Loucy (cell line): ENCODE results near the gene RPL19.

ENCODE experiments used
- H2AFZ ChIP-seq: fragments of 200-600 bp; sonication (generic); 2 replicates; pipeline ENCODE4 v1.6.0; 2016; ENCODE audit warnings: antibody characterized with exemption, mild to moderate bottlenecking, low read length, moderate library complexity
- H3F3A ChIP-seq: fragments of 200-600 bp; 2 replicates; pipeline ENCODE4 v1.6.0; 2016; ENCODE audit warnings: antibody characterized with exemption, low read depth, mild to moderate bottlenecking
- H3K27me3 ChIP-seq: fragments of 200-600 bp; sonication (generic); 2 replicates; pipeline ENCODE4 v1.6.1; 2014; ENCODE audit warnings: low read length, mild to moderate bottlenecking; ENCODE audit not compliant: insufficient read depth, poor library complexity, severe bottlenecking
- H3K36me3 ChIP-seq: fragments of 200-600 bp; sonication (generic); 2 replicates; pipeline ENCODE4 v1.6.1; 2016; ENCODE audit warnings: low read length; ENCODE audit not compliant: insufficient read depth
- H3K4me1 ChIP-seq: fragments of 200-600 bp; sonication (generic); 2 replicates; pipeline ENCODE4 v1.5.1; 2014; ENCODE audit warnings: low read length, mild to moderate bottlenecking; ENCODE audit not compliant: insufficient read depth, poor library complexity, severe bottlenecking
- H3K4me2 ChIP-seq: fragments of 200-600 bp; sonication (generic); 2 replicates; pipeline ENCODE4 v1.6.0; 2014; ENCODE audit warnings: antibody characterized with exemption, low read length, low read depth, mild to moderate bottlenecking; ENCODE audit not compliant: poor library complexity, severe bottlenecking
- H3K4me3 ChIP-seq: fragments of 200-600 bp; sonication (generic); 2 replicates; pipeline ENCODE4 v1.5.1; 2014; ENCODE audit warnings: low read length, mild to moderate bottlenecking, mixed read lengths; ENCODE audit not compliant: poor library complexity, severe bottlenecking
- H3K79me2 ChIP-seq: fragments of 200-600 bp; sonication (generic); 2 replicates; pipeline ENCODE4 v1.6.1; 2014; ENCODE audit warnings: low read length; ENCODE audit not compliant: insufficient read depth
- H3K9ac ChIP-seq: fragments of 200-600 bp; sonication (generic); 2 replicates; pipeline ENCODE4 v1.6.0; 2014; ENCODE audit warnings: mild to moderate bottlenecking, low read depth, low read length, moderate library complexity; ENCODE audit not compliant: poor library complexity, severe bottlenecking
- H3K9me2 ChIP-seq: fragments of 200-600 bp; sonication (generic); replicated peaks from 2 replicates; pipeline ENCODE4 v1.6.1; 2016; ENCODE audit warnings: low read depth, low read length, mixed read lengths
- H3K9me3 ChIP-seq: fragments of 200-600 bp; sonication (generic); 2 replicates; pipeline ENCODE4 v1.6.1; 2014; ENCODE audit warnings: mild to moderate bottlenecking, antibody characterized with exemption, low read length, low read depth; ENCODE audit not compliant: insufficient read depth
- H4K20me1 ChIP-seq: fragments of 200-600 bp; sonication (generic); 2 replicates; pipeline ENCODE4 v1.6.0; 2014; ENCODE audit warnings: antibody characterized with exemption, low read length, mild to moderate bottlenecking; ENCODE audit not compliant: insufficient read depth, poor library complexity, severe bottlenecking
- CTCF ChIP-seq: fragments of 200-600 bp; sonication (generic); conservative IDR thresholded peaks from 2 replicates; pipeline ENCODE4 v1.5.1; 2014; ENCODE audit warnings: mild to moderate bottlenecking, antibody characterized with exemption, low read length
- EZH2phosphoT487 ChIP-seq: fragments of 200-600 bp; IDR thresholded peaks from 2 replicates; pipeline ENCODE4 v1.6.1; 2018; ENCODE audit warnings: antibody characterized with exemption, mild to moderate bottlenecking, moderate library complexity, borderline replicate concordance

Gene RPL19

DNA sequence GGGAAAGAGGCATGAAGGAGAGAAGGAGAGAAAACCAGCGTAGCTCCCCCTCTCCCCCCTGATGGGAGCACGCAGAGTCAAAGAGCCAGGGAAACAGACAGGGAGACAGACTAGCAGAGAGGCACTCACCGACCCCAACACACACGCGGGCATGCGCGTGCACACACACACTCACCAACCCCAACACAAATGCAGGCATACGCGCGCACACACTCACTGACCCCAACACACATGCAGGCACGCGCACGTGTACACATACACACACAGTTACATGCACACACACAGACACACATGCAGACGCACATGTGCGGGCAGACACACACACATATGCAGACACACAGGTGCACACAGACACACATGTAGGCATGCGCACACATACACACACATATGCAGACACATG lies 7.2 kb upstream of the RPL19 start:
- TF ChIP-seq CTCF (no peak), EZH2phosphoT487 (no peak)
- Histone ChIP-seq H3K9ac (peak overlapping the region; percentile 3), H3K36me3 (peaks cover 31% of the 10 kb centered on the region; the same call in 1 of the 2 replicates), H3K9me2 (no peaks in the 10 kb centered on the region), H3K27me3 (no peaks in the 10 kb centered on the region), H3K4me1 (peaks cover 36% of the 10 kb centered on the region), H3K9me3 (no peaks in the 10 kb centered on the region), H3K4me3 (peak overlapping the region; percentile 95), H4K20me1 (peaks cover 42% of the 10 kb centered on the region), H3K79me2 (peaks cover 54% of the 10 kb centered on the region), H3F3A (no peaks in the 10 kb centered on the region), H2AFZ (no peak overlapping the region), H3K4me2 (peak overlapping the region; percentile 97)

DNA sequence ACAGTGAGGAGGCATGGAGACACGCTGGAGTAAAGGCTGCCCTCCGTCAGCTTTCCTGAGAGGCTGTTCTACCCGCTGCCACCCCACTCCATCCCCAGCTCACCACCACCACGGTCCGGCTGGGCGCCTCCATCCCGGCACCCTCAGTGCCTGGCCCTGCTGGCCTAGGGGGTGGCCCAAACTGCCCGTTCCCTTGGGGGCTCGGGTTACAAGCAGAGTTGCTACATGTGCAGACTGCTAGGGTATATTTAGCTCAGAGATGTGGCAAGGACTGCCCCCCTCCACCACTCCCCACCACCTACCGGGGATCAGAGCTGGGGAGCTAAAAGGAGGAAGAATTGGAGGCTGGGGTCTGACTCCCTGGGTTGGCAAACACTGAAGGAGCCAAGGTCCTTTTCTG lies 6.7 kb upstream of the RPL19 start:
- H3K79me2 ChIP-seq = peaks cover 54% of the 10 kb centered on the region
- H3K9me3 ChIP-seq = no peaks in the 10 kb centered on the region
- no peak overlapping the region for H2AFZ ChIP-seq
- peaks cover 41% of the 10 kb centered on the region for H3K4me1 ChIP-seq
- peaks cover 31% of the 10 kb centered on the region; the same call in 1 of the 2 replicates for H3K36me3 ChIP-seq
- no peaks in the 10 kb centered on the region for H3K27me3 ChIP-seq
- H3K4me3 ChIP-seq = peak overlapping the region; percentile 95
- H3K9ac ChIP-seq = peak overlapping the region; percentile 3
- H3K9me2 ChIP-seq = no peaks in the 10 kb centered on the region
- no peaks in the 10 kb centered on the region for H3F3A ChIP-seq
- TF ChIP-seq CTCF (no peak), EZH2phosphoT487 (no peak)
- peaks cover 42% of the 10 kb centered on the region for H4K20me1 ChIP-seq
- peak overlapping the region; percentile 97 for H3K4me2 ChIP-seq

DNA sequence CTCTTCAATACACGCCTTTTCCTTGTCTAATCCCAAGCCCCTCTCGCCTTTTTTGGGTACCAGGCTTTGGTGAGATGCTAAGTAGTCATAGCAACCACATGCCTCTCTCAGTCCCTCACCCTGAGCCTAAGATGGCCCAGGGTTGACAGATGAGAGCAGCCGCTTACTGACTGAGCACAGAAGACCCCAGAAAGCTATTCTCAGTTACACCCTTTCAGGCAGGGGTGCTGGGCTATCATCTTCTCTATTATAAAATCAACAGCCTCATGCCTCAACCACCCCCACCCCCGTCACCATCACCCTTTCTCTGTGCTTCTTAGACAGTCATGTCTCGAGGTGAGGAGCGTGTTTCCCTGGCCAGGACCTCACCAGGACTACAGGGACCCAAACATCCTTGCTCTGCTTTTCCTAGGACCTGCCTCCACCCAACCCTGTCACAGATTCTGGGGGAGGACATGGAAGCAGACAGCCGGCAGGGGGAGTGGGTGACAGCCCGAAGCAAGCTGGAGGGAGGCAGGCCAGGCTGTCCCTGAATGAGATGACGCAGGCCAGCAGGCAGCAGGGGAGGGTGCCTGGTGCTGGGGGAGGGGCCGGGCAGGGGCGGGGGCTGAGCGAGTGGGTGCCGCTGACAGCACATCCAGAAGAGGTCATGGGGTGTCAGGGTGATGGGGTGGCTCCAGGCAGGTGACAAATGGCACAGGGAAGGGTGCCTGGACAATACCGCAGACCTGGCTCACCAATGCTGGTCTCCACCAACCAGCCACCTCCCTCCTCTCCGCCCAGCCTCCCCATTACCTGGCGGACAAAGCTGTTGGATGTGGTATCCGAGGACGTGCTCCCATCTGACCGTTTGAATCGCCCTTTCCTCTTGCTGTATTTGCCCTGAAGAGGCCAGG lies 5.7 kb upstream of the RPL19 start:
- peak overlapping the region; percentile 97 for H3K4me2 ChIP-seq
- no peaks in the 10 kb centered on the region for H3K27me3 ChIP-seq
- peaks cover 31% of the 10 kb centered on the region; the same call in 1 of the 2 replicates for H3K36me3 ChIP-seq
- peaks cover 49% of the 10 kb centered on the region for H3K4me1 ChIP-seq
- H3K9ac ChIP-seq = peak overlapping the region; percentile 96
- peak; percentile 48 for TF ChIP-seq CTCF
- no peak for TF ChIP-seq EZH2phosphoT487
- H3K79me2 ChIP-seq = peaks cover 54% of the 10 kb centered on the region
- no peaks in the 10 kb centered on the region for H3K9me3 ChIP-seq
- no peaks in the 10 kb centered on the region for H3F3A ChIP-seq
- H4K20me1 ChIP-seq = peaks cover 42% of the 10 kb centered on the region
- no peaks in the 10 kb centered on the region for H3K9me2 ChIP-seq
- peak overlapping the region; percentile 95 for H3K4me3 ChIP-seq
- no peak overlapping the region for H2AFZ ChIP-seq
